GM12878 (cell line): Measurements from ENCODE around the gene TTLL7. TPM values are rescaled to one million over a fixed set of nuclear protein-coding genes. Genes with fewer than 3 reads are reported as not detected.
A peak's percentile ranks its signal among the peaks of the same experiment; 100 is the strongest.

Source experiments
- ATAC-seq: fragments of 200-7000 bp; cut with Tn5 transposase; 3 replicates; pipeline ENCODE4 v1.9.1; 2020; ENCODE audit warnings: mild to moderate bottlenecking, moderate library complexity
- BruUV-seq: library from RNA; stranded (reverse); fragments of 400-500 nt; replicated peaks from 2 replicates; lab custom pipeline; 2021; lab: Mats Ljungman, UMichigan
- CTCF ChIA-PET: fragments of 300-600 bp; sonication (Branson Sonifier 250); formaldehyde crosslinking; extraction: SDS; loops from one replicate; lab custom pipeline; 2021; ENCODE audit warnings: inconsistent platforms; lab: Yijun Ruan, JAX
- POLR2A ChIA-PET: fragments of 350-600 bp; formaldehyde crosslinking; extraction: SDS; loops from one replicate; lab custom pipeline; 2021; ENCODE audit warnings: inconsistent platforms; lab: Charles Lee
- RAD21 ChIA-PET: fragments of 300-600 bp; sonication (Branson Sonifier 250); formaldehyde crosslinking; loops from one replicate; lab custom pipeline; 2023; ENCODE audit warnings: antibody characterized with exemption; ENCODE audit not compliant: unreplicated experiment; lab: Charles Lee
- SMC1A ChIA-PET: fragments of 300-600 bp; sonication (Branson Sonifier 250); formaldehyde crosslinking; loops from one replicate; lab custom pipeline; 2023; ENCODE audit not compliant: unreplicated experiment, uncharacterized antibody; lab: Charles Lee
- DNase-seq: peaks from one replicate; pipeline ENCODE4 v3.0.0-alpha.2; 2011; ENCODE audit warnings: low read depth, low spot score
- FAIRE-seq: peaks from 3 replicates; lab custom pipeline; 2011; peaks lifted over from hg19 to GRCh38; lab: Jason Lieb, UNC
- H2AFZ ChIP-seq: 2 replicates; pipeline ENCODE4 v1.6.0; 2011; ENCODE audit warnings: low read depth, low read length, control low read depth; ENCODE audit not compliant: control insufficient read depth
- H3K27ac ChIP-seq: 2 replicates; pipeline ENCODE4 v1.5.1; 2011; ENCODE audit warnings: control low read depth; ENCODE audit not compliant: control insufficient read depth, insufficient read depth
- H3K27me3 ChIP-seq, 2 experiments: replicated peaks in 1 of 2; 2 replicates each; pipeline versions ENCODE4 v1.6.0 to v1.6.1; 2011; ENCODE audit warnings: low read length in 1 of 2; ENCODE audit not compliant: control insufficient read depth in 2 of 2, insufficient read depth in 2 of 2
- H3K36me3 ChIP-seq, 2 experiments: 2 replicates each; pipeline ENCODE4 v1.5.1; 2011; ENCODE audit warnings: low read length in 1 of 2; ENCODE audit not compliant: control insufficient read depth in 2 of 2, insufficient read depth in 2 of 2
- H3K4me1 ChIP-seq: 2 replicates; pipeline ENCODE4 v1.6.1; 2011; ENCODE audit warnings: mild to moderate bottlenecking, low read length, moderate library complexity, mixed read lengths; ENCODE audit not compliant: control insufficient read depth, insufficient read depth
- H3K4me2 ChIP-seq: 2 replicates; pipeline ENCODE4 v1.6.0; 2011; ENCODE audit warnings: control low read depth; ENCODE audit not compliant: control insufficient read depth, insufficient read depth
- H3K4me3 ChIP-seq: fragments of 200-600 bp; sonication (generic); 2 replicates; pipeline ENCODE4 v1.5.1; 2016
- H3K79me2 ChIP-seq: 2 replicates; pipeline ENCODE4 v1.6.0; 2011; ENCODE audit warnings: low read length; ENCODE audit not compliant: control insufficient read depth, insufficient read depth
- H3K9ac ChIP-seq: 2 replicates; pipeline ENCODE4 v1.8.0; 2011; ENCODE audit warnings: low read length, control low read depth, mixed read lengths; ENCODE audit not compliant: control insufficient read depth, insufficient read depth
- H3K9me3 ChIP-seq: replicated peaks from 3 replicates; pipeline ENCODE4 v1.5.1; 2011; ENCODE audit warnings: mild to moderate bottlenecking, low read length; ENCODE audit not compliant: control insufficient read depth, insufficient read depth
- H4K20me1 ChIP-seq: 2 replicates; pipeline ENCODE4 v1.6.0; 2011; ENCODE audit not compliant: control insufficient read depth, insufficient read depth
- MEF2B ChIP-seq: fragments of 450-650 bp; IDR thresholded peaks from 2 replicates; pipeline ENCODE4 v1.6.1; 2018; ENCODE audit warnings: mild to moderate bottlenecking, moderate library complexity; ENCODE audit not compliant: partially characterized antibody, poor library complexity, severe bottlenecking
- NFYA ChIP-seq: IDR thresholded peaks from 2 replicates; pipeline ENCODE4 v1.6.1; 2011; ENCODE audit warnings: low read depth, mild to moderate bottlenecking, low read length, improper control_type of control experiment, borderline replicate concordance
- POLR2AphosphoS5 ChIP-seq: IDR thresholded peaks from 2 replicates; pipeline ENCODE4 v1.6.1; 2011; ENCODE audit warnings: mild to moderate bottlenecking, low read length, inconsistent platforms
- RB1 ChIP-seq: fragments of 450-650 bp; formaldehyde crosslinking; IDR thresholded peaks from 2 replicates; pipeline ENCODE4 v1.6.1; 2017; ENCODE audit warnings: mild to moderate bottlenecking, borderline replicate concordance
- TCF12 ChIP-seq: IDR thresholded peaks from 2 replicates; pipeline ENCODE4 v1.6.1; 2011; ENCODE audit warnings: low read depth, mild to moderate bottlenecking, low read length
- WGBS: methylation state at CpG from one replicate; pipeline ENCODE4 v1.1.6; 2016; ENCODE audit warnings: low lambda C conversion rate; ENCODE audit not compliant: insufficient replicate concordance, insufficient coverage; ENCODE audit errors: missing lambda C conversion rate; 5-methylcytosine and 5-hydroxymethylcytosine counted together
- in situ Hi-C: fragments of 300-500 bp; cut with MboI; formaldehyde crosslinking; loops from 9 replicates; pipeline ENCODE4 v1.14.3; 2018; ENCODE audit warnings: mixed read lengths
- intact Hi-C: fragments of 100-400 bp; cut with micrococcal nuclease; formaldehyde crosslinking; loops from one replicate; pipeline ENCODE4 v1.14.2; 2022; ENCODE audit not compliant: unreplicated experiment
- polyA plus RNA-seq, 11 experiments: library from polyadenylated mRNA; depleted of rRNA in 4 of 11; unstranded in 6 of 11; stranded (reverse) in 5 of 11; fragments of >200 nt; fragmentation: Nextera tagmentation in 4 of 11; fragmentation: Illumina TruSeq in 1 of 11; extraction: Ambion mirVana in 4 of 11; extraction: Trizol in 1 of 11; gene quantifications; 1 replicate in 1 of 11; 2 replicates in 10 of 11; pipeline versions ENCODE4 v1.2.1 to v1.2.3, GENCODE V29; 2011 to 2016; ENCODE audit warnings: inconsistent platforms in 2 of 11, missing spikeins in 2 of 11, low read depth in 1 of 11
- total RNA-seq, 4 experiments: library from RNA; depleted of rRNA in 3 of 4; stranded (reverse); fragments of >200 nt in 3 of 4; fragmentation: Illumina TruSeq in 1 of 4; extraction: Trizol in 1 of 4; gene quantifications; 2 replicates each; pipeline versions ENCODE4 v1.2.1 to v1.2.3, GENCODE V29; 2013 to 2021
- TF ChIP-seq, protein P1 (sequence below): IDR thresholded peaks from 2 replicates; pipeline ENCODE4 v1.6.1; 2012; ENCODE audit warnings: low read depth, low read length, improper control_type of control experiment
- TF ChIP-seq, protein P2 (sequence below): fragments of 450-650 bp; IDR thresholded peaks from 2 replicates; pipeline ENCODE4 v1.6.1; 2018; ENCODE audit warnings: mild to moderate bottlenecking, low read depth, moderate library complexity; ENCODE audit not compliant: partially characterized antibody
- TF ChIP-seq, protein P3 (sequence below): fragments of 150-350 bp; IDR thresholded peaks from 2 replicates; pipeline ENCODE4 v1.6.1; 2014; ENCODE audit warnings: mild to moderate bottlenecking, low read depth, low read length
- TF ChIP-seq, protein P4 (sequence below): fragments of 450-650 bp; IDR thresholded peaks from 2 replicates; pipeline ENCODE4 v1.6.1; 2016; ENCODE audit warnings: mild to moderate bottlenecking

TTLL7 gene
- total and polyA plus RNA-seq, 10 of the 15 experiments (the other 5 are each of a cell fraction or from before 2014, with no cell fraction given), result 0.03 to 1.4 (median 0.61) TPM

DNA sequence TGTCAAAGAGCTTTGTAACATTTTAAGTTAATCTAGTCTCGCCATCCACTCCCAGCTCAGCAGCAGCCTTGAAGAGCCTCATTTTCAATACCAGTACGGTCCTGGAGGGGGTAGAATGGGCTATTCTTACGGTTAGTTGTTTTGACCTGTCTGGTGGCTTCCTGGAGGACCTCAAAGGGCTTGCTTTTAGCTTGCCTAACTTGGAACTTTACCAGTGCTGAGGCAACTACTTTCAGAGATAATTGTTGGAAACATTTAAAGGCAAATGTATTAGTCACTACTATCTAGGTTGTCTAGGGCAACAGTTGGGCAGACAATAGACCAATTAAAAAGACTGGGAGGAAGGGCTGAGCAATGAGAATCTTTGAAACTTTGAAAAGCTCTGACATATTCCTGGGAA is 56.0 kb downstream of the TTLL7 start:
- no TSS peak for BruUV-seq
- in situ Hi-C loops (loop anchor here (25.0 kb wide), 1 partner anchor 694 kb away; no protein-coding TSS in a partner anchor), intact Hi-C loops (no loop called here)
- Histone ChIP-seq H3K9me3 (no peaks in the 10 kb centered on the region), H3K4me1 (no peaks in the 10 kb centered on the region), H3K36me3 (no peaks in the 10 kb centered on the region), H3K27me3 (no peaks in the 10 kb centered on the region), H2AFZ (no peak overlapping the region), H3K4me3 (no peak overlapping the region), H4K20me1 (no peaks in the 10 kb centered on the region), H3K9ac (no peak overlapping the region), H3K79me2 (no peaks in the 10 kb centered on the region), H3K27ac (no peak overlapping the region), H3K4me2 (no peak overlapping the region)
- ATAC-seq (0 out of 3 replicates have a peak, but pooled peaks have one; percentile 36), DNase-seq (no peak), FAIRE-seq (no peak)
- ChIA-PET RAD21 (interaction anchor here (0.6 kb wide), 1 partner anchor 12 kb away, joined by 3 read pairs; no protein-coding TSS in a partner anchor), POLR2A (no interaction called here), CTCF (interaction anchor here (0.8 to 2.0 kb wide), 3 partner anchors 37 to 127 kb away, joined by 3 to 5 read pairs (median 3); no protein-coding TSS in a partner anchor), SMC1A (interaction anchor here (1.4 kb wide), 1 partner anchor 128 kb away, joined by 3 read pairs; no protein-coding TSS in a partner anchor)
- no peak for TF ChIP-seq RB1
- 54% methylated on average over 3 of the region's 3 CpGs for WGBS

DNA sequence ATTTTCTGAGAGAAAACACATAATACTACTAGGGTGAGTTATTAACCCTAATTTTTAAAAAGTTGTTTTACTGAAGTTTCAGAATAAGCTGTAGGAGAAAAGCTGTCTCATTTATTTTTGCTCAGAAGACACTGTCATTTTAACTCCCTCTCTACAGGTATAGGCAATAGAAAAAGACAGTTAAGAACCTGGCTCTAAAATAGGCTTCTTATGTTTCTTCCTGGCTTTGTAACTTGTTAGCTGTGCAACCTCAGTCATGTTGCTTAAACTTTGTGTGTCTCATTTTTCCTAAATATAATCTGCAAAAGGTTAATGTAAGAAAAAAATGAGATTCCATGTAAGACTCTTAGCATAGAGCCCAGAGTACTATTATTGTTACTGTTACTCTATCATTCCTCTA is 64.4 kb downstream of the TTLL7 start:
- Histone ChIP-seq H3K9ac (no peak overlapping the region), H3K36me3 (no peaks in the 10 kb centered on the region), H3K9me3 (no peaks in the 10 kb centered on the region), H2AFZ (no peak overlapping the region), H4K20me1 (no peaks in the 10 kb centered on the region), H3K27ac (no peak overlapping the region), H3K4me3 (no peak overlapping the region), H3K4me1 (no peaks in the 10 kb centered on the region), H3K4me2 (no peak overlapping the region), H3K27me3 (no peaks in the 10 kb centered on the region), H3K79me2 (no peaks in the 10 kb centered on the region)
- FAIRE-seq (no peak), DNase-seq (no peak), ATAC-seq (no peak)
- intact Hi-C loops (loop anchor here (5.0 to 10.0 kb wide), 4 partner anchors 503 to 1000 kb away; no protein-coding TSS in a partner anchor), in situ Hi-C loops (loop anchor here (25.0 kb wide), 1 partner anchor 703 kb away; no protein-coding TSS in a partner anchor)
- SMC1A ChIA-PET, result interaction anchor here (1.9 kb wide), 1 partner anchor 188 kb away, joined by 9 read pairs; no protein-coding TSS in a partner anchor
- RAD21 ChIA-PET, result interaction anchor here (1.0 to 2.8 kb wide), 2 partner anchors 28 to 188 kb away, joined by 3 to 11 read pairs; no protein-coding TSS in a partner anchor
- CTCF ChIA-PET, result interaction anchor here (0.9 to 1.7 kb wide), 4 partner anchors 10 to 819 kb away, joined by 3 to 6 read pairs (median 4); no protein-coding TSS in a partner anchor
- BruUV-seq, result no TSS peak
- POLR2A ChIA-PET, result no interaction called here
- TF ChIP-seq, protein P1, sequence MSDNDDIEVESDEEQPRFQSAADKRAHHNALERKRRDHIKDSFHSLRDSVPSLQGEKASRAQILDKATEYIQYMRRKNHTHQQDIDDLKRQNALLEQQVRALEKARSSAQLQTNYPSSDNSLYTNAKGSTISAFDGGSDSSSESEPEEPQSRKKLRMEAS, result no peak
- TF ChIP-seq, protein P2, sequence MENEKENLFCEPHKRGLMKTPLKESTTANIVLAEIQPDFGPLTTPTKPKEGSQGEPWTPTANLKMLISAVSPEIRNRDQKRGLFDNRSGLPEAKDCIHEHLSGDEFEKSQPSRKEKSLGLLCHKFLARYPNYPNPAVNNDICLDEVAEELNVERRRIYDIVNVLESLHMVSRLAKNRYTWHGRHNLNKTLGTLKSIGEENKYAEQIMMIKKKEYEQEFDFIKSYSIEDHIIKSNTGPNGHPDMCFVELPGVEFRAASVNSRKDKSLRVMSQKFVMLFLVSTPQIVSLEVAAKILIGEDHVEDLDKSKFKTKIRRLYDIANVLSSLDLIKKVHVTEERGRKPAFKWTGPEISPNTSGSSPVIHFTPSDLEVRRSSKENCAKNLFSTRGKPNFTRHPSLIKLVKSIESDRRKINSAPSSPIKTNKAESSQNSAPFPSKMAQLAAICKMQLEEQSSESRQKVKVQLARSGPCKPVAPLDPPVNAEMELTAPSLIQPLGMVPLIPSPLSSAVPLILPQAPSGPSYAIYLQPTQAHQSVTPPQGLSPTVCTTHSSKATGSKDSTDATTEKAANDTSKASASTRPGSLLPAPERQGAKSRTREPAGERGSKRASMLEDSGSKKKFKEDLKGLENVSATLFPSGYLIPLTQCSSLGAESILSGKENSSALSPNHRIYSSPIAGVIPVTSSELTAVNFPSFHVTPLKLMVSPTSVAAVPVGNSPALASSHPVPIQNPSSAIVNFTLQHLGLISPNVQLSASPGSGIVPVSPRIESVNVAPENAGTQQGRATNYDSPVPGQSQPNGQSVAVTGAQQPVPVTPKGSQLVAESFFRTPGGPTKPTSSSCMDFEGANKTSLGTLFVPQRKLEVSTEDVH, result no peak
- no peak for TF ChIP-seq POLR2AphosphoS5
- TF ChIP-seq NFYA, result no peak
- TF ChIP-seq, protein P3, sequence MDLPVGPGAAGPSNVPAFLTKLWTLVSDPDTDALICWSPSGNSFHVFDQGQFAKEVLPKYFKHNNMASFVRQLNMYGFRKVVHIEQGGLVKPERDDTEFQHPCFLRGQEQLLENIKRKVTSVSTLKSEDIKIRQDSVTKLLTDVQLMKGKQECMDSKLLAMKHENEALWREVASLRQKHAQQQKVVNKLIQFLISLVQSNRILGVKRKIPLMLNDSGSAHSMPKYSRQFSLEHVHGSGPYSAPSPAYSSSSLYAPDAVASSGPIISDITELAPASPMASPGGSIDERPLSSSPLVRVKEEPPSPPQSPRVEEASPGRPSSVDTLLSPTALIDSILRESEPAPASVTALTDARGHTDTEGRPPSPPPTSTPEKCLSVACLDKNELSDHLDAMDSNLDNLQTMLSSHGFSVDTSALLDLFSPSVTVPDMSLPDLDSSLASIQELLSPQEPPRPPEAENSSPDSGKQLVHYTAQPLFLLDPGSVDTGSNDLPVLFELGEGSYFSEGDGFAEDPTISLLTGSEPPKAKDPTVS, result no peak
- no peak for TF ChIP-seq MEF2B
- TF ChIP-seq, protein P4, sequence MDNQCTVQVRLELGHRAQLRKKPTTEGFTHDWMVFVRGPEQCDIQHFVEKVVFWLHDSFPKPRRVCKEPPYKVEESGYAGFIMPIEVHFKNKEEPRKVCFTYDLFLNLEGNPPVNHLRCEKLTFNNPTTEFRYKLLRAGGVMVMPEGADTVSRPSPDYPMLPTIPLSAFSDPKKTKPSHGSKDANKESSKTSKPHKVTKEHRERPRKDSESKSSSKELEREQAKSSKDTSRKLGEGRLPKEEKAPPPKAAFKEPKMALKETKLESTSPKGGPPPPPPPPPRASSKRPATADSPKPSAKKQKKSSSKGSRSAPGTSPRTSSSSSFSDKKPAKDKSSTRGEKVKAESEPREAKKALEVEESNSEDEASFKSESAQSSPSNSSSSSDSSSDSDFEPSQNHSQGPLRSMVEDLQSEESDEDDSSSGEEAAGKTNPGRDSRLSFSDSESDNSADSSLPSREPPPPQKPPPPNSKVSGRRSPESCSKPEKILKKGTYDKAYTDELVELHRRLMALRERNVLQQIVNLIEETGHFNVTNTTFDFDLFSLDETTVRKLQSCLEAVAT, result no peak
- TF ChIP-seq TCF12, result no peak
